22Rv1 (cell line): ENCODE results near the gene PADI1.

ENCODE experiments used
- CTCF ChIP-seq: fragments of 450-650 bp; IDR thresholded peaks from 2 replicates; pipeline ENCODE4 v1.5.1; 2017; ENCODE audit warnings: mild to moderate bottlenecking
- ZFX ChIP-seq: fragments of 450-650 bp; IDR thresholded peaks from 2 replicates; pipeline ENCODE4 v1.6.1; 2017; ENCODE audit warnings: antibody characterized with exemption, borderline replicate concordance

- TF ChIP-seq CTCF (no peak), ZFX (no peak)
Observed at GRCh38 chr1:17277511-17278159, 72.7 kb downstream of the PADI1 start.
